IPS-18c (cell line): ENCODE results near the gene DNASE1L2.

ENCODE experiments used
- H3K4me3 ChIP-seq: 2 replicates; pipeline ENCODE4 v1.7.0; 2013; ENCODE audit warnings: low read depth, mild to moderate bottlenecking, low read length, moderate library complexity; ENCODE audit not compliant: insufficient read depth
- H3K9me3 ChIP-seq: one replicate; pipeline ENCODE4 v1.6.1; 2013; ENCODE audit warnings: mild to moderate bottlenecking, low read length, moderate library complexity; ENCODE audit not compliant: control insufficient read depth, insufficient read depth

The DNASE1L2 gene

GRCh38 chr16:2212362-2213324 is 23.6 kb upstream of the DNASE1L2 start:
- Histone ChIP-seq H3K9me3 (no peaks in the 10 kb centered on the region), H3K4me3 (peak overlapping the region; percentile 87; the same call in 1 of the 2 replicates)

- H3K9me3 ChIP-seq = no peaks in the 10 kb centered on the region
- peak overlapping the region; percentile 87 for H3K4me3 ChIP-seq
These were observed 22.2 kb upstream of the DNASE1L2 start for GRCh38 chr16:2213817-2214718.

GRCh38 chr16:2214719-2214968 is 21.6 kb upstream of the DNASE1L2 start, which contains the start of gene PGP:
Gene PGP (minus strand): TSS chr16:2214840. CDS start chr16:2214777, 63 bp downstream.
- Histone ChIP-seq H3K9me3 (no peaks in the 10 kb centered on the region), H3K4me3 (peak within 1 kb of the TSS; percentile 97)

- H3K9me3 ChIP-seq = no peaks in the 10 kb centered on the region
- H3K4me3 ChIP-seq = no peak overlapping the region
These were observed 19.9 kb upstream of the DNASE1L2 start for GRCh38 chr16:2216330-2216729.

- H3K9me3 ChIP-seq = no peaks in the 10 kb centered on the region
- peak within 1 kb of the TSS; percentile 87 for H3K4me3 ChIP-seq
These were observed 12.9 kb upstream of the DNASE1L2 start, which contains the start of gene E4F1 for GRCh38 chr16:2223221-2223941. Gene E4F1 (plus strand): TSS chr16:2223591. CDS start chr16:2223614, 23 bp downstream.

- peak overlapping the region; percentile 87 for H3K4me3 ChIP-seq
- no peaks in the 10 kb centered on the region for H3K9me3 ChIP-seq
These were observed 12.2 kb upstream of the DNASE1L2 start for GRCh38 chr16:2223942-2224486.

- H3K4me3 ChIP-seq = no peak overlapping the region
- H3K9me3 ChIP-seq = no peaks in the 10 kb centered on the region
These were observed 9.9 kb upstream of the DNASE1L2 start for GRCh38 chr16:2226245-2226793.

- H3K4me3 ChIP-seq = no peak overlapping the region
- H3K9me3 ChIP-seq = no peaks in the 10 kb centered on the region
These were observed 9.3 kb upstream of the DNASE1L2 start for GRCh38 chr16:2226918-2227317.

- Histone ChIP-seq H3K4me3 (no peak overlapping the region), H3K9me3 (no peaks in the 10 kb centered on the region)
These were observed 8.0 kb upstream of the DNASE1L2 start for GRCh38 chr16:2228161-2228824.

GRCh38 chr16:2229091-2229490 is 7.2 kb upstream of the DNASE1L2 start:
- no peaks in the 10 kb centered on the region for H3K9me3 ChIP-seq
- H3K4me3 ChIP-seq = no peak overlapping the region

- no peaks in the 10 kb centered on the region for H3K9me3 ChIP-seq
- no peak overlapping the region for H3K4me3 ChIP-seq
These were observed 6.5 kb upstream of the DNASE1L2 start for GRCh38 chr16:2229632-2230250.

- H3K9me3 ChIP-seq = no peaks in the 10 kb centered on the region
- H3K4me3 ChIP-seq = no peak overlapping the region
These were observed 5.9 kb upstream of the DNASE1L2 start for GRCh38 chr16:2230376-2230775.

GRCh38 chr16:2231016-2231931 is 5.0 kb upstream of the DNASE1L2 start:
- Histone ChIP-seq H3K9me3 (no peaks in the 10 kb centered on the region), H3K4me3 (no peak overlapping the region)

GRCh38 chr16:2232094-2232990 is 3.9 kb upstream of the DNASE1L2 start:
- Histone ChIP-seq H3K9me3 (no peaks in the 10 kb centered on the region), H3K4me3 (no peak overlapping the region)
